HG02973 (cell line): ENCODE data around the gene RPS10.
"Not testable (repeated sequence)": the region's sequence is repeated elsewhere in the genome, so short reads cannot be mapped to it uniquely, and the experiment has no call there.

Experiments used
- ATAC-seq: cut with Tn5 transposase; IDR thresholded peaks from one replicate; pipeline ENCODE4 v1.9.1; 2021; ENCODE audit warnings: moderate library complexity; ENCODE audit not compliant: unreplicated experiment

The RPS10 gene

DNA sequence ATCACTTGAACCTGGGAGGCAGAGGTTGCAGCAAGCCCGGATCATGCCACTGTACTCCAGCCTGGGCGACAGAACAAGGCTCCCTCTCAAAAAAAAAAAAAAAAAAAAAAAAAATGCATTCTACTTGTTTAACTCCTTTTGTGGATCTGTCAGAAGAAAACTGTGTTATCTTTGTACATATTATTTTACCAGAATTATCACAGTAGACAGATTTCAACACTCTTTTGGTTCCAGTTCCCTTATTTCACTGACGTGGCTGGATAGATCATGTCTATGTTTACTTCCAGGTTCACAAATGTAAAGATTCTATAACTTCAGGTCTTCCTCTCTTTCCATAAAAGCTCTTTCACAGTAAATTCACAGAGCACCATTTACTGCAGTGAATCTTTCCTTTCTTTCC, 51.8 kb downstream of the RPS10 start:
- no peak for ATAC-seq

DNA sequence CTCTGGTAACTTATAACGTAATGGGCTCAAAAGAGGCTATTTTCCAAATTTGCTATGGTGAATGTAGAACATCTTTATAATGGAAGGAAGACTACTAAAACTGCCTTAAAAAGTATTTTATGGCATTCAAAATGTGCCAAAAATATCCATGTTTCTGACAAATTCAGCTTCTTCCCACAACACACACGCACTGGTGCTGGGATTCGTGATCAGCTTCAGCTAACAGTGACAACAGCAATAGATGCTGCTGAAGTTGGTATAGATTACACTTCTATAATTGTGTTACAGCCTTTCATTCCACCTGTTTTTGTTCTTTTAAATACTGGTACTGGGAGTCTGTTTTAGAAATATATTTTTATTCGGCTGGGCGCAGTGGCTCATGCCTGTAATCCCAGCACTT, 52.4 kb downstream of the RPS10 start:
- ATAC-seq: no peak

DNA sequence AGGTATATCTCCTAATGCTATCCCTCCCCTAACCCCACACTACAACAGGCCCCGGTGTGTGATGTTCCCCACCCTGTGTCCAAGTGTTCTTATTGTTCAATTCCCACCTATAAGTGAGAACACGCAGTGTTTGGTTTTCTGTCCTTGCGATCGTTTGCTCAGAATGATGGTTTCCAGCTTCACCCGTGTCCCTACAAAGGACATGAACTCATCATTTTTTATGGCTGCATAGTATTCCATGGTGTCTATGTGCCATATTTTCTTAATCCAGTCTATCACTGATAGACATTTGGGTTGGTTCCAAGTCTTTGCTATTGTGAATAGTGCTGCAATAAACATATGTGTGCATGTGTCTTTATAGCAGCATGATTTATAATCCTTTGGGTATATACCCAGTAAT, 54.0 kb downstream of the RPS10 start:
- ATAC-seq: not testable (repeated sequence)

DNA sequence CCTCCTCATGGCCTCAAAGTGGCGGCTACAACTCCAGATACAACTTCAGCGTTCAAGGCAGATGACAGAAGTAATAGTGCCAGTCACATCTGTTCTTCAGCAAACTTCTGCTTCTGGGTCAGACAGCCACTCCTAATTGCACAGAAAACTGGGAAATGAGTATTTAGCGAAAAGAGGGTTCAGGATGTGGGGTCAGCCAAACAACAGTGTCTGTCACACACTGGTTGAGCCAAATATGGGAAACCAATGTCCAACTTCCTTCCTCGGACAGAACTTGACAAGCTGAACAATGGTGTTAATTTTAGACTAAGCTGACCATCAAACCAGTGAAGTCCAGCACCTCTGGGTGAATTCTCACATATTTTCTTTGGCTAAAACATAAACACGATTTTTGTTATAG, 55.5 kb downstream of the RPS10 start:
- ATAC-seq: no peak

GRCh38 chr6:34369385-34369784, 56.5 kb downstream of the RPS10 start:
- ATAC-seq: no peak
